Activated CD4-positive, alpha-beta T cell treated with anti-CD3 and anti-CD28 coated beads for 1 hour (primary cell): ENCODE data around the gene LRBA.

Source experiments
- DNase-seq: peaks from one replicate; pipeline ENCODE4 v3.0.0-alpha.2; 2020

Gene LRBA

DNA sequence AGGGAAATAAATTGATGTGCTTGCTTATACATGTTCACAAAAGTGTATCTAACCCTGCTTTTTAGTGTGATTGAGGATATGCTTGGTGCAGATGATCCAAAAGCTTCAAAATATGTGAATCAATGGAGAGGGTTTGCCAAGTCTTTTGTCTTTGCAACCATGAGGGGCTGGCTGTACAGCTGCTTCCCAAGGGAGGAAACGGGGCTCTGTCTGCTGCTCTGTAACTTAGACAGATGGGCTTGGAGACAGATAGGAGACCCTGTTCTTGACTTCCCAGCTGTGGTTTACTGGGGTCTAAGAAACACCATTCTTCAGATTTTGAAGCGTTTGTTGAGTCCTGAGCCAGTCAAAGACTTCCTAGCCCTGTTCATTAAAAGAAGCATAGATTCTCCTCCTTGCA, 784.5 kb downstream of the LRBA start:
- DNase-seq: no peak

DNA sequence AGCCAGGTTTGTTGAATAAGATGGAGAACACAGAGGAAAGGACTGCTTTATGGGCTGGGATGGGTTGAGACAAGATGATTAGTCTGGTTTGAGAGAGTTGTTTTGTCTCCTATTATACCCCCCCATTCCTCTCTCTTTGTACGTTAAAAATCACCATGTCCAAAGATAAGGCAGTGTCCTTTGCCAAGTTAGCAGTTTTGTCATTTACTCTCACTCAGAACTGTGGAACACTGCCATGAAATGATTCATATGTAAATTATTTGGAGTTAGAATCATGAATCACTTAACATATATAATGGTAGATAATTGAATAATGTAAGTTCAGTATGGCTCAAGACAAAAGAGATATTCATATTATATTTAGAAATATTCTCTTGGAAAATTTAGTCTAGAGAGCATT, 785.6 kb downstream of the LRBA start:
- no peak for DNase-seq

DNA sequence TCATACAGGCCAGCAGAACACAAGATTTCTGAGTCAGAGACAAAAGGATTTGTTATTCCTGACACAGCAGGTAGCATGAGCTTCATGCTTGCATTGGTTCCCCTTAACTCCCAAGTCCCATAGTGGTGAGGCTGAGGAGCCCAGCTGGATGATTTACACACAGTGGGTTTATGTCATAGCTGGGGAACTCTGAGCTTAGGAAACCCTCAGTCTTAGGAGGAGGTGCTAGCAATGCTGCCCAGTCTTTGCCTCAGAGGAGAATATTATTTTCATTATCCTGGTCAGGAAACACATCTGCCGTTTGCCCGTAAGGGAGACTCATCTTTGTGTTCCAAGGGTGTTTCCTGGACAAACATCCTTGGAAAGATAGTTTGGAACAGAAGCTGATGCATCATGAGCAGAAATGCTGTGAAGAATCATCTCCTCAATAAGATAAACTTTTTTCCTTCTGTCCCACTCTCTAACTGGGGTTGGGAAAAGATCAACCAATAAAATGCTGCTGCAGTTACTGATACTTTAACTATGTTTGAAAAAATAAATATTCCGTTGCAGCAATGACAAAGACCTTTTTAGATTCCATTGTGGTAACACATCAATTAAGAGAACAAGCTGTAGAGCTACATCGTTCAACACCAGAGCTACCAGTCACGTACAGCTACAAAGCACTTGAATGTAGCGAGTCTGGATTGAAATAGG, 790.0 kb downstream of the LRBA start:
- DNase-seq: no peak

DNA sequence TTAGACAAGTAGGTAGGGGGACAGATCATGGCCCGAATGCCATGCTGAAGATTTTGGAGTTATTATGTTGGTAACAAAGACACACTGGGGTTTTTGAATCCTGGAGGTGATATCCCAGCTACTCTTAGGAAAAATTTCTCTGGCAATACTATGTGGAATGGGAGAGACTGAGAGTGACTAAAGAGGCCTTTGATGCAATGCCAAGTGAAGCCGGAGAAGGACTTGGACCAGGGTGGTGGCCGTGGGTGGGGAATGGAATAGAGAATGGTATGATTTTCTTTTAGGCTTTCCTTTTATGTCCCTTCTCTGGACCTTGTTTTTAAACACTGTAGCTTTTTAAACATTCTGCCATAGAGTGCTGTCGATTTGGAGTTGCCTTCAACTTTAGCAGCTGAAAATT, 795.2 kb downstream of the LRBA start:
- no peak for DNase-seq

DNA sequence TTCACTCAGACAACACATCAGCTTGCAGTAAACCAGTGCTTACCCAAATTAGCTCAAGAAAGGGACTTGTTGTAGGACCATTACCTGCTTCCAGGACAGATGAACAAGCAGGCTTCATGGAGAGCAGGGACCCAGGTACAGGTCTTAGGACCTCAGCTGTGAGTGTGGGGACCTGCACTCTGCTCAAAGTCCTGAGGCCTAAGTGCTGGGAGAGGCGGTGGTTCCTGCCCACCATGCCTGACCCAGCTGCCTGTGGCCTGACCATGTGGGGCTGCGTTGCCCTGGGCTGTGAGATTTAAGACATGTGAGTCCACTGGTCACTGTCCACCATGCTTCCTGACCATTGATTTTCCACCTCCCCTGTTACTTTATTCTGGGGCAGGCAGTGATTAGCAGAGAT, 796.6 kb downstream of the LRBA start:
- no peak for DNase-seq

DNA sequence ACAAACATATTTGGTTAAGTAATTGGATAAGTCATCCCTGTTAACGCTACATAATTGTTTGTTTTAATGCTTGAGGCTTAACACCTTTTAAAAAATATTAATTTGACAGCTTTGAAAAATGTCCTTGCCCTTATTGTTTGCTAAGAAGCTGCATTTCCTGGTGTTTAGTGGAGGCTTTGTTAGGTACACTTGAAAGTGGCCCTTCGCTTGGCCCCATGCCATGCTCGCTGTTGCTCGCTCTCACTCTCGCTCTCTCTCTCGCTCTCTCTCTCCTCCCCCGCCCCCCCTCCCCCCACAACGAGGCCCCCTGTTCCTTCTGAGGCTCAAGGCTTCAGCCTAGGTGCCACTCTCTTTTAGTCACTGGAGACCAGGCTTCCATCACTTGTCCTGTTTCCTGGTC, 797.3 kb downstream of the LRBA start:
- no peak for DNase-seq

DNA sequence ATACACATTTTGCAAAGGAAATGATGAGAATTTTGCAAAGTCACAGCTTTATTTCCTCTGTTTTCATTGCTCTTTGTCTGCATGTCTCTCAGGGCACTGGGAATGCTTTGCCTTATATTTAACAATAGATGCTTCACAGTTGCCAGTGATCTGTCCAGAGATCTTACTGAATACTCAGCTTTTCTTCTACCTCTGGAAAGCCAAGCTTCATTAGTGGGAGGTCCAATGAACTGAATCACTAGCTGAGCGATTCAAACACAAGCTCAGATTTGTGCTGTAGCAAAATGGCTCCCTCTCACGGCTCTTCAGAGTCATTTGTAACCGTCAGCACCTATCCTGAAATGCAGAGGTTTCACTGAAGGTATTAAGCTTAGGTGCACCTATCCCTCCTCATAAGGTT, 797.9 kb downstream of the LRBA start:
- no peak for DNase-seq

DNA sequence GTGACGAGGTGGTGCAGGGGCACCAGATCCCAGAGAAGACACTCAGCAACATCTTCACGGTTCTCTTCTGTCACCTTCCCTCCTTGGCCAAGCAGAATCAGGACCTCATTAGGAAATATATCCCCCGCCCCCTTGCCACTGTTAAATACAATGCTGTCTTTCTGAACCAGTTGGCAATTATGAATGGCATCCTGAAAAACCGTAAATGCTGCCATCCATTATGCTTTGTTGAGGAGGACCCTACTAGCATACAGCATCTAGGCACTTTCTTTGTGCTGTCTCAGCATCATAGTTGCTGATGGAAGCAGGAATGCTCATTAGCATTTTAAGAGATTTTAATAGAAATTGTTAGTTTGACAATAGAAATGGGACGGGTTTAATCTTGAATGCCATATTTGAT, 798.4 kb downstream of the LRBA start:
- DNase-seq: no peak

DNA sequence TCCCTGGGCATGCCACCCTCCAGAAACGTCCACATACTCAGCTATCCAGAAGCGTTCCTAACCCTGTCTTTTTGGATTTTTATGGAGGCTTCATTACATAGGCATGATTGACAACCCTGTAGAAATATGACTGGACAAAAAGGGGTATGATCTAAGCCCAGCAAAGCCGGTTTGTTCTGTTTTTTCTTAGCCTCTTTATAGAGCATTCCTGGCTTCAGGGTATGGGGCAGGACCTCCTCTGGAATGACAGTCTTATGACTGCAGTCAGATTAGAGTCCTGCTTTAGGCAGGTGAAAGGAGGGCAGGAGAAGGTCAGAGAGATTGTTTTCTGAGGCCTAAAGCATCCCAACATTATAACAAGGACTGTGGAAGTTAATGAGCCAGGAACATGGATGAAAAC, 799.5 kb downstream of the LRBA start:
- no peak for DNase-seq
